Adrenal gland (tissue), 12 donors: ENCODE data around the gene GALP. TPM values are rescaled to one million over a fixed set of nuclear protein-coding genes. Genes with fewer than 3 reads are reported as not detected.

Experiments used
- DNase-seq, 7 donors: peaks; one replicate each; pipeline ENCODE4 v3.0.0-alpha.2; 2019 to 2020
- H3K27ac ChIP-seq, 5 donors: fragments of 200-600 bp; sonication (generic) in 4 of 5; 1 replicate in 3 of 5; 2 replicates in 2 of 5; pipeline versions ENCODE4 v1.5.1 to v1.8.0; 2016 to 2020; ENCODE audit warnings: mild to moderate bottlenecking in 1 of 5
- H3K27me3 ChIP-seq: fragments of 200-600 bp; 2 replicates; pipeline ENCODE4 v1.8.0; 2021
- H3K36me3 ChIP-seq, 2 donors: fragments of 200-600 bp; replicated peaks in 1 of 2; 1 replicate in 1 of 2; 2 replicates in 1 of 2; pipeline versions ENCODE4 v1.5.1 to v1.8.0; 2018 to 2022
- H3K4me1 ChIP-seq, 2 donors: fragments of 200-600 bp; replicated peaks in 1 of 2; 1 replicate in 1 of 2; 2 replicates in 1 of 2; pipeline versions ENCODE4 v1.5.1 to v1.8.0; 2018 to 2021
- H3K4me3 ChIP-seq, 4 donors: fragments of 200-600 bp; sonication (generic) in 3 of 4; one replicate each; pipeline ENCODE4 v1.5.1; 2016 to 2018
- H3K9me3 ChIP-seq, 3 donors: fragments of 200-600 bp; sonication (generic) in 1 of 3; replicated peaks in 1 of 3; 1 replicate in 2 of 3; 2 replicates in 1 of 3; pipeline versions ENCODE4 v1.5.1 to v1.8.0; 2016 to 2021
- CTCF ChIP-seq, 6 experiments: fragments of 450-650 bp in 4 of 6; fragments of 200-600 bp in 2 of 6; sonication (generic) in 1 of 6; IDR thresholded peaks; 1 replicate in 5 of 6; 2 replicates in 1 of 6; pipeline versions ENCODE4 v1.5.1 to v1.8.0; 2016 to 2021; ENCODE audit warnings: antibody characterized with exemption in 6 of 6, mild to moderate bottlenecking in 2 of 6, moderate library complexity in 1 of 6
- POLR2A ChIP-seq, 2 donors: fragments of 450-650 bp; IDR thresholded peaks; one replicate each; pipeline ENCODE4 v1.6.1; 2017; ENCODE audit warnings: antibody characterized with exemption in 2 of 2, mild to moderate bottlenecking in 2 of 2, moderate library complexity in 1 of 2
- WGBS, 4 donors: extraction: QIAGEN DNeasy Blood & Tissue Kit in 2 of 4; methylation state at CpG; one replicate each; pipeline versions ENCODE4 v1.1.5 to v1.1.7; 2013 to 2017; 5-methylcytosine and 5-hydroxymethylcytosine counted together
- intact Hi-C, 2 donors: fragments of 100-400 bp; cut with DNase I; formaldehyde crosslinking; loops; one replicate each; pipeline versions ENCODE4 v1.14.1 to v1.15.0; 2022 to 2023
- polyA plus RNA-seq, 3 donors: library from polyadenylated mRNA; stranded (reverse); fragments of 200-250 nt in 2 of 3; fragments of 350-450 nt in 1 of 3; fragmentation: Illumina TruSeq in 1 of 3; extraction: RNeasy Lipid Tissue Mini Kit (QIAGEN cat#74804) in 1 of 3; gene quantifications; one replicate each; pipeline ENCODE4 v1.2.3, GENCODE V29; 2013 to 2014
- total RNA-seq, 9 donors: library from RNA; depleted of rRNA in 4 of 9; stranded (reverse); fragments of >200 nt in 4 of 9; fragments of 120-200 nt in 1 of 9; fragmentation: NEBNext Ultra II Directional in 1 of 9; extraction: Animal tissue kit (Norgen Biotek cat#: 25700) in 1 of 9; gene quantifications; one replicate each; pipeline versions ENCODE4 v1.1.0 to v1.2.4, GENCODE V29; 2013 to 2023
- donor health status: healthy with polysubstance abuse.
- donor health status: Bipolar disorder and iron deficiency.
- donor health status: DM: yes; HTN: yes; CAD: no.
- donor health status: DM: no; HTN: no; CAD: no.
- donor health status: DM: no; HTN: no; CAD: no.
- donor health status: DM: yes; HTN: yes; CAD: no.

Gene GALP
- total and polyA plus RNA-seq, 12 donors, result not detected

- Histone ChIP-seq H3K36me3 (peaks cover 0 to 25% of the 10 kb centered on the region in 2 donors), H3K27me3 (no peaks in the 10 kb centered on the region), H3K4me3 (no peak overlapping the region), H3K4me1 (peaks cover 4 to 10% of the 10 kb centered on the region in 2 donors), H3K27ac (peak overlapping the region in 1 of 5 donors; percentile 63), H3K9me3 (no peaks in the 10 kb centered on the region)
- intact Hi-C loops, result loop anchor here in 1 of 2 donors (5.0 kb wide), 1 partner anchor 79 kb away; no protein-coding TSS in a partner anchor
- WGBS, 4 donors, result 75 to 81% (median 78%) methylated on average over 4 to 11 of the region's 11 CpGs
- TF ChIP-seq CTCF (IDR thresholded peaks at IDR 0.05) (no peak), POLR2A (IDR thresholded peaks at IDR 0.05) (no peak)
- DNase-seq, result no peak
Measured at GRCh38 chr19:56156768-56157167, 19.0 kb upstream of the GALP start.

GRCh38 chr19:56158170-56158757, 17.5 kb upstream of the GALP start:
- Histone ChIP-seq H3K27ac (no peak overlapping the region), H3K4me3 (no peak overlapping the region), H3K9me3 (no peaks in the 10 kb centered on the region), H3K36me3 (peaks cover 0 to 25% of the 10 kb centered on the region in 2 donors), H3K27me3 (no peaks in the 10 kb centered on the region), H3K4me1 (no peaks in the 10 kb centered on the region)
- DNase-seq, result peak in 1 of 7 donors; percentile 12
- intact Hi-C loops, result loop anchor here in 1 of 2 donors (5.0 kb wide), 1 partner anchor 81 kb away; no protein-coding TSS in a partner anchor
- WGBS, 4 donors, result 92 to 97% (median 96%) methylated on average over 9 to 16 of the region's 16 CpGs
- TF ChIP-seq POLR2A (IDR thresholded peaks at IDR 0.05), result no peak
- TF ChIP-seq CTCF (IDR thresholded peaks at IDR 0.05), result no peak

GRCh38 chr19:56159009-56159559, 16.7 kb upstream of the GALP start:
- Histone ChIP-seq H3K4me1 (no peaks in the 10 kb centered on the region), H3K9me3 (no peaks in the 10 kb centered on the region), H3K27me3 (no peaks in the 10 kb centered on the region), H3K4me3 (no peak overlapping the region), H3K27ac (no peak overlapping the region), H3K36me3 (peaks cover 0 to 25% of the 10 kb centered on the region in 2 donors)
- intact Hi-C loops, result loop anchor here in 1 of 2 donors (5.0 kb wide), 1 partner anchor 82 kb away; no protein-coding TSS in a partner anchor
- WGBS, 4 donors, result 89 to 96% (median 94%) methylated on average over 9 of the region's 9 CpGs
- no peak for TF ChIP-seq POLR2A (IDR thresholded peaks at IDR 0.05)
- DNase-seq, result no peak

GRCh38 chr19:56159622-56160271, 16.1 kb upstream of the GALP start:
- no peaks in the 10 kb centered on the region for H3K9me3 ChIP-seq
- H3K4me1 ChIP-seq, result no peaks in the 10 kb centered on the region
- H3K27ac ChIP-seq, result no peak overlapping the region
- peaks cover 0 to 25% of the 10 kb centered on the region in 2 donors for H3K36me3 ChIP-seq
- TF ChIP-seq POLR2A (IDR thresholded peaks at IDR 0.05) (no peak), CTCF (IDR thresholded peaks at IDR 0.05) (no peak)
- intact Hi-C loops, result loop anchor here in 1 of 2 donors (5.0 kb wide), 1 partner anchor 82 kb away; no protein-coding TSS in a partner anchor
- no peak for DNase-seq
- H3K4me3 ChIP-seq, result no peak overlapping the region
- no peaks in the 10 kb centered on the region for H3K27me3 ChIP-seq
- WGBS, 4 donors, result 94 to 97% (median 97%) methylated on average over 14 to 69 of the region's 69 CpGs
